Measurements from ENCODE around the gene TMEM158. TPM values are rescaled to one million over a fixed set of nuclear protein-coding genes. Genes with fewer than 3 reads are reported as not detected.

The TMEM158 gene
- total RNA-seq (0.66 TPM), polyA plus RNA-seq (1.9 TPM)
- long read RNA-seq, donor 1: 0 reads
- long read RNA-seq, donor 2, partial matches to known transcripts: 0 of 2 reads
- long read RNA-seq, donor 2, other reads (novel, unspliced or antisense): 0 of 2 reads
- long read RNA-seq, donor 3, partial matches to known transcripts: 0 of 2 reads
- long read RNA-seq, donor 3, other reads (novel, unspliced or antisense): 0 of 2 reads
- long read RNA-seq, donor 4, partial matches to known transcripts: 0 of 2 reads
- long read RNA-seq, donor 4, other reads (novel, unspliced or antisense): 0 of 2 reads
- long read RNA-seq, donor 5, transcript TMEM158-201 (1 exons, 1,813 nt): major isoform, 7 of 7 reads
- long read RNA-seq, donor 5, partial matches to known transcripts: 0 of 7 reads
- long read RNA-seq, donor 5, other reads (novel, unspliced or antisense): 0 of 7 reads
- long read RNA-seq, donor 6, partial matches to known transcripts: 0 of 1 reads
- long read RNA-seq, donor 6, other reads (novel, unspliced or antisense): 0 of 1 reads
- long read RNA-seq, donor 7, partial matches to known transcripts: 0 of 1 reads
- long read RNA-seq, donor 7, other reads (novel, unspliced or antisense): 0 of 1 reads
- long read RNA-seq, donor 8, partial matches to known transcripts: 0 of 1 reads
- long read RNA-seq, donor 8, other reads (novel, unspliced or antisense): 0 of 1 reads
- long read RNA-seq, donor 9, partial matches to known transcripts: 0 of 2 reads
- long read RNA-seq, donor 9, other reads (novel, unspliced or antisense): 0 of 2 reads
- long read RNA-seq, donor 10, partial matches to known transcripts: 0 of 2 reads
- long read RNA-seq, donor 10, other reads (novel, unspliced or antisense): 0 of 2 reads

- DNase-seq (ENCODE audit: low read depth in 6 of 9, low spot score in 9 of 9): peak in 7 of 9 donors; percentile 20 to 83 (median 67)
- WGBS: 4% methylated on average over 63 of the region's 63 CpGs
- H3K4me1 ChIP-seq (ENCODE audit: control insufficient read depth in 2 of 2, insufficient read depth in 2 of 2, low read length in 2 of 2): peaks cover 11 to 12% of the 10 kb centered on the region in 2 donors
- H3K27ac ChIP-seq (ENCODE audit: low read depth in 1 of 2, low read length in 1 of 2): no peak within 1 kb of the TSS
- peaks cover 55 to 85% of the 10 kb centered on the region in 2 donors for H3K27me3 ChIP-seq (ENCODE audit: control insufficient read depth in 2 of 2, insufficient read depth in 1 of 2, low read length in 1 of 2)
- H3K36me3 ChIP-seq (ENCODE audit: control insufficient read depth in 2 of 2, insufficient read depth in 2 of 2, low read length in 1 of 2): no peaks in the 10 kb centered on the region
- H3K9me3 ChIP-seq (ENCODE audit: control insufficient read depth in 2 of 2, insufficient read depth in 1 of 2, low read length in 1 of 2): no peaks in the 10 kb centered on the region
- peak within 1 kb of the TSS; percentile 31 to 67 for H3K4me3 ChIP-seq (ENCODE audit: low read length in 2 of 2)
Observed at GRCh38 chr3:45226206-45226915, at the start of gene TMEM158. Gene TMEM158, minus strand, starts transcription at chr3:45226287. Its CDS starts 260 bp downstream, at chr3:45226027.

GRCh38 chr3:45275006-45275704 is 49.1 kb upstream of the TMEM158 start:
- Histone ChIP-seq H3K27me3 (ENCODE audit: control insufficient read depth in 2 of 2, insufficient read depth in 1 of 2, low read length in 1 of 2) (no peaks in the 10 kb centered on the region), H3K4me1 (ENCODE audit: control insufficient read depth in 2 of 2, insufficient read depth in 2 of 2, low read length in 2 of 2) (no peaks in the 10 kb centered on the region), H3K36me3 (ENCODE audit: control insufficient read depth in 2 of 2, insufficient read depth in 2 of 2, low read length in 1 of 2) (no peaks in the 10 kb centered on the region), H3K9me3 (ENCODE audit: control insufficient read depth in 2 of 2, insufficient read depth in 1 of 2, low read length in 1 of 2) (no peaks in the 10 kb centered on the region), H3K4me3 (ENCODE audit: low read length in 2 of 2) (no peak overlapping the region), H3K27ac (ENCODE audit: low read depth in 1 of 2, low read length in 1 of 2) (no peak overlapping the region)
- DNase-seq (ENCODE audit: low read depth in 6 of 9, low spot score in 9 of 9): no peak
- WGBS: 77% methylated on average over 5 of the region's 5 CpGs

DNA sequence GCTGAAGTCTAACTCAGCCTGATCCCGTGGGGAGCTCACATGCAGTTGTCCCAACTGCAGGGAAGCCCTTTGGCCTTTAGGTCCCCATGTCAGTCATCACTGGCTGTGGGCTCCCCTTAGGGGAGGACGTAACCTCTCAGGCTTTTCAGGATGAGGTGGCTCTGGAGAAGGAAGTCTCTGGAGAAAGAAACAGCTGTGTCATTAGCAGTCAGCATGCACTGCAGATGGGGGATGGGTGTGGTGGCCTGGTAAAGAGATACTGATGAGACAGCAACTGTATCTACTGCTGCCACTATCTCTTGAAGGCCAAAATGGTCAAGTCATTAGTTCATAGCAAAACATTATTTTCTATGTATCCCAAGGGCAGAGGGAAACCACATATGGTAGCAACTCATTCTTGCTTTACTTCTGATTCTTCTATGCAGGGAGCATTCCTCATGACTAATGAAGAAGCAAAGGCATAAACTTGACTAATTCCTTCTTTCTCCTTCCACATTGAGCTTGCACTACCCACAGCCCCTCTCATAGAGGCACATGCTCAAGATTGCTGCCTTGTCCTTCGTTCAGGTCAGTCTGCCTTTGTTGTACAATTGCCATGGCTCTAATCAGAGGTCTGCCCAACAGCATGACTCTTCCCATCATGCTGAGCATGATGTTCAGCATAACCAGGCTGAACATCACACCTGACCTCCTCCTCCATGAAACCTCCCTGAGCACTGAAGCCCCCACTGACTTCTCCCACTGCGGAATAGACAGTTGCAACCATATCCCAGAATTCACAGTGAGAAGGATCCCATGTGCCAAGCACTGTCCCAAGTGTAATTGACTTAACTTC is 47.8 kb upstream of the TMEM158 start:
- Histone ChIP-seq H3K27ac (ENCODE audit: low read depth in 1 of 2, low read length in 1 of 2) (no peak overlapping the region), H3K4me3 (ENCODE audit: low read length in 2 of 2) (no peak overlapping the region), H3K27me3 (ENCODE audit: control insufficient read depth in 2 of 2, insufficient read depth in 1 of 2, low read length in 1 of 2) (no peaks in the 10 kb centered on the region), H3K9me3 (ENCODE audit: control insufficient read depth in 2 of 2, insufficient read depth in 1 of 2, low read length in 1 of 2) (no peaks in the 10 kb centered on the region), H3K36me3 (ENCODE audit: control insufficient read depth in 2 of 2, insufficient read depth in 2 of 2, low read length in 1 of 2) (no peaks in the 10 kb centered on the region), H3K4me1 (ENCODE audit: control insufficient read depth in 2 of 2, insufficient read depth in 2 of 2, low read length in 2 of 2) (no peaks in the 10 kb centered on the region)
- no peak for DNase-seq (ENCODE audit: low read depth in 6 of 9, low spot score in 9 of 9)
- 82% methylated on average over 4 of the region's 4 CpGs for WGBS

GRCh38 chr3:45272828-45273470 is 46.9 kb upstream of the TMEM158 start:
- no peak for DNase-seq (ENCODE audit: low read depth in 6 of 9, low spot score in 9 of 9)
- Histone ChIP-seq H3K4me1 (ENCODE audit: control insufficient read depth in 2 of 2, insufficient read depth in 2 of 2, low read length in 2 of 2) (no peaks in the 10 kb centered on the region), H3K27ac (ENCODE audit: low read depth in 1 of 2, low read length in 1 of 2) (no peak overlapping the region), H3K9me3 (ENCODE audit: control insufficient read depth in 2 of 2, insufficient read depth in 1 of 2, low read length in 1 of 2) (no peaks in the 10 kb centered on the region), H3K36me3 (ENCODE audit: control insufficient read depth in 2 of 2, insufficient read depth in 2 of 2, low read length in 1 of 2) (no peaks in the 10 kb centered on the region), H3K27me3 (ENCODE audit: control insufficient read depth in 2 of 2, insufficient read depth in 1 of 2, low read length in 1 of 2) (no peaks in the 10 kb centered on the region), H3K4me3 (ENCODE audit: low read length in 2 of 2) (no peak overlapping the region)
- WGBS: 95% methylated on average over 6 of the region's 6 CpGs

- Histone ChIP-seq H3K27me3 (ENCODE audit: control insufficient read depth in 2 of 2, insufficient read depth in 1 of 2, low read length in 1 of 2) (no peaks in the 10 kb centered on the region), H3K27ac (ENCODE audit: low read depth in 1 of 2, low read length in 1 of 2) (no peak overlapping the region), H3K36me3 (ENCODE audit: control insufficient read depth in 2 of 2, insufficient read depth in 2 of 2, low read length in 1 of 2) (no peaks in the 10 kb centered on the region), H3K9me3 (ENCODE audit: control insufficient read depth in 2 of 2, insufficient read depth in 1 of 2, low read length in 1 of 2) (no peaks in the 10 kb centered on the region), H3K4me3 (ENCODE audit: low read length in 2 of 2) (no peak overlapping the region), H3K4me1 (ENCODE audit: control insufficient read depth in 2 of 2, insufficient read depth in 2 of 2, low read length in 2 of 2) (no peaks in the 10 kb centered on the region)
- no peak for DNase-seq (ENCODE audit: low read depth in 6 of 9, low spot score in 9 of 9)
- WGBS: 96% methylated on average over 6 of the region's 6 CpGs
Observed at GRCh38 chr3:45272032-45272810, 46.1 kb upstream of the TMEM158 start.

GRCh38 chr3:45269952-45270351 is 43.9 kb upstream of the TMEM158 start:
- no peaks in the 10 kb centered on the region for H3K9me3 ChIP-seq (ENCODE audit: control insufficient read depth in 2 of 2, insufficient read depth in 1 of 2, low read length in 1 of 2)
- no peak overlapping the region for H3K27ac ChIP-seq (ENCODE audit: low read depth in 1 of 2, low read length in 1 of 2)
- 83% methylated on average over 2 of the region's 2 CpGs for WGBS
- H3K4me3 ChIP-seq (ENCODE audit: low read length in 2 of 2): no peak overlapping the region
- H3K27me3 ChIP-seq (ENCODE audit: control insufficient read depth in 2 of 2, insufficient read depth in 1 of 2, low read length in 1 of 2): no peaks in the 10 kb centered on the region
- no peaks in the 10 kb centered on the region for H3K4me1 ChIP-seq (ENCODE audit: control insufficient read depth in 2 of 2, insufficient read depth in 2 of 2, low read length in 2 of 2)
- no peak for DNase-seq (ENCODE audit: low read depth in 6 of 9, low spot score in 9 of 9)
- H3K36me3 ChIP-seq (ENCODE audit: control insufficient read depth in 2 of 2, insufficient read depth in 2 of 2, low read length in 1 of 2): no peaks in the 10 kb centered on the region

- WGBS: 91% methylated on average over 2 of the region's 2 CpGs
- DNase-seq (ENCODE audit: low read depth in 6 of 9, low spot score in 9 of 9): no peak
- Histone ChIP-seq H3K4me3 (ENCODE audit: low read length in 2 of 2) (no peak overlapping the region), H3K9me3 (ENCODE audit: control insufficient read depth in 2 of 2, insufficient read depth in 1 of 2, low read length in 1 of 2) (no peaks in the 10 kb centered on the region), H3K27me3 (ENCODE audit: control insufficient read depth in 2 of 2, insufficient read depth in 1 of 2, low read length in 1 of 2) (no peaks in the 10 kb centered on the region), H3K4me1 (ENCODE audit: control insufficient read depth in 2 of 2, insufficient read depth in 2 of 2, low read length in 2 of 2) (no peaks in the 10 kb centered on the region), H3K36me3 (ENCODE audit: control insufficient read depth in 2 of 2, insufficient read depth in 2 of 2, low read length in 1 of 2) (no peaks in the 10 kb centered on the region), H3K27ac (ENCODE audit: low read depth in 1 of 2, low read length in 1 of 2) (no peak overlapping the region)
Observed at GRCh38 chr3:45267097-45267496, 41.0 kb upstream of the TMEM158 start.

All from thymus (tissue), 14 donors.